Spleen (tissue), 7 donors: ENCODE results near the gene NR2F6.

Experiments used
- POLR2A ChIP-seq, 3 donors: fragments of 450-650 bp; IDR thresholded peaks; one replicate each; pipeline ENCODE4 v1.5.1; 2017; ENCODE audit warnings: antibody characterized with exemption in 3 of 3, mild to moderate bottlenecking in 1 of 3
- TF ChIP-seq, protein P1 (sequence below), 11 experiments: fragments of 200-600 bp in 7 of 11; fragments of 450-650 bp in 4 of 11; sonication (generic) in 4 of 11; IDR thresholded peaks in 8 of 11; conservative IDR thresholded peaks in 3 of 11; 1 replicate in 7 of 11; 2 replicates in 4 of 11; pipeline versions ENCODE4 v1.4.0 to v1.8.0; 2016 to 2021; ENCODE audit warnings: antibody characterized with exemption in 11 of 11, inconsistent platforms in 4 of 11, mild to moderate bottlenecking in 1 of 11
- donor health status: DM: no; HTN: no; CAD: no; lungs with moderate emphysema.
- donor health status: DM: no; HTN: no; CAD: no.
- donor health status: DM: no; HTN: no; CAD: no.

DNA sequence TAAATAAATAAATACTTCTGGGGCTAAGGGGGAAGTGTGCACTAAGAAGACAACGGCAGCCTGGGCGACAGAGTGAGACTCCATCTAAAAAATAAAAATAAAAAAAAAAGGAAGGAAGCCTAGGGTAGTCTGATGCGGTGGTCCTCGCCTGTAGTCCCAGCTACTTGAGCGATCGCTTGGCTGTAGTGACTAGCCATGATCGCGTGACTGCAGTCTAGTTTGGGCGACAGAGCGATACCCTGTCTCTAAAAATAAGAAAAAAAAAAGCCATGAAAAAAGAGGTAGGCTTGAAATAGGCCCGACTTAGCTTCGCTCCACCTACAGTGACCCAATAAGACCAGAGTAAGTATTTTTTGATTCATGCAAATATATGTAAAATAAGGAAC, 20.9 kb upstream of the NR2F6 start:
- TF ChIP-seq, protein P1, sequence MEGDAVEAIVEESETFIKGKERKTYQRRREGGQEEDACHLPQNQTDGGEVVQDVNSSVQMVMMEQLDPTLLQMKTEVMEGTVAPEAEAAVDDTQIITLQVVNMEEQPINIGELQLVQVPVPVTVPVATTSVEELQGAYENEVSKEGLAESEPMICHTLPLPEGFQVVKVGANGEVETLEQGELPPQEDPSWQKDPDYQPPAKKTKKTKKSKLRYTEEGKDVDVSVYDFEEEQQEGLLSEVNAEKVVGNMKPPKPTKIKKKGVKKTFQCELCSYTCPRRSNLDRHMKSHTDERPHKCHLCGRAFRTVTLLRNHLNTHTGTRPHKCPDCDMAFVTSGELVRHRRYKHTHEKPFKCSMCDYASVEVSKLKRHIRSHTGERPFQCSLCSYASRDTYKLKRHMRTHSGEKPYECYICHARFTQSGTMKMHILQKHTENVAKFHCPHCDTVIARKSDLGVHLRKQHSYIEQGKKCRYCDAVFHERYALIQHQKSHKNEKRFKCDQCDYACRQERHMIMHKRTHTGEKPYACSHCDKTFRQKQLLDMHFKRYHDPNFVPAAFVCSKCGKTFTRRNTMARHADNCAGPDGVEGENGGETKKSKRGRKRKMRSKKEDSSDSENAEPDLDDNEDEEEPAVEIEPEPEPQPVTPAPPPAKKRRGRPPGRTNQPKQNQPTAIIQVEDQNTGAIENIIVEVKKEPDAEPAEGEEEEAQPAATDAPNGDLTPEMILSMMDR (IDR thresholded peaks at IDR 0.05 in 8 of 11, conservative IDR thresholded peaks at IDR 0.05 in 3 of 11) = no peak
- TF ChIP-seq POLR2A (IDR thresholded peaks at IDR 0.05) = no peak
